PC-9 (cell line): ENCODE data around the gene CNIH2. TPM values are rescaled to one million over a fixed set of nuclear protein-coding genes. Genes with fewer than 3 reads are reported as not detected.
"Not testable (repeated sequence)": the region's sequence is repeated elsewhere in the genome, so short reads cannot be mapped to it uniquely, and the experiment has no call there.

Source experiments
- BruUV-seq: library from RNA; stranded (reverse); fragments of 400-500 nt; replicated peaks from 2 replicates; lab custom pipeline; 2021; lab: Mats Ljungman, UMichigan
- CTCF ChIA-PET: fragments of 300-600 bp; sonication (Branson Sonifier 250); formaldehyde crosslinking; loops from one replicate; lab custom pipeline; 2022; ENCODE audit warnings: antibody characterized with exemption; lab: Charles Lee
- POLR2A ChIA-PET: fragments of 300-600 bp; sonication (Branson Sonifier 250); formaldehyde crosslinking; loops from one replicate; lab custom pipeline; 2022; ENCODE audit warnings: antibody characterized with exemption; ENCODE audit not compliant: unreplicated experiment; lab: Charles Lee
- DNase-seq, 2 experiments: peaks; one replicate each; pipeline versions ENCODE4 v3.0.0 to v3.0.0-alpha.2; 2015 to 2022; ENCODE audit warnings: mixed read lengths in 1 of 2
- H2AFZ ChIP-seq: fragments of 200-600 bp; sonication (generic); 2 replicates; pipeline ENCODE4 v1.8.1; 2017; ENCODE audit warnings: antibody characterized with exemption
- H3F3A ChIP-seq: fragments of 200-600 bp; sonication (generic); 2 replicates; pipeline ENCODE4 v1.8.1; 2017; ENCODE audit warnings: antibody characterized with exemption, mild to moderate bottlenecking, low read depth; ENCODE audit not compliant: insufficient read depth
- H3K27ac ChIP-seq: fragments of 200-600 bp; sonication (generic); 2 replicates; pipeline ENCODE4 v1.6.1; 2016; ENCODE audit warnings: mixed run types
- H3K27me3 ChIP-seq: fragments of 200-600 bp; sonication (generic); 2 replicates; pipeline ENCODE4 v1.6.1; 2016; ENCODE audit warnings: low read depth, mixed run types; ENCODE audit not compliant: insufficient read depth
- H3K36me3 ChIP-seq: fragments of 200-600 bp; sonication (generic); 2 replicates; pipeline ENCODE4 v1.6.1; 2016; ENCODE audit warnings: low read depth, mixed run types
- H3K4me1 ChIP-seq: fragments of 200-600 bp; sonication (generic); replicated peaks from 2 replicates; pipeline ENCODE4 v1.6.1; 2016; ENCODE audit warnings: mixed run types; ENCODE audit not compliant: insufficient read depth
- H3K4me2 ChIP-seq: fragments of 200-600 bp; sonication (generic); 2 replicates; pipeline ENCODE4 v1.6.1; 2017; ENCODE audit warnings: mixed run types
- H3K4me3 ChIP-seq: fragments of 200-600 bp; sonication (generic); 2 replicates; pipeline ENCODE4 v1.6.1; 2016; ENCODE audit warnings: mixed run types
- H3K79me2 ChIP-seq: fragments of 200-600 bp; sonication (generic); 2 replicates; pipeline ENCODE4 v1.6.1; 2017; ENCODE audit warnings: low read depth, mixed run types
- H3K9me2 ChIP-seq: fragments of 200-600 bp; sonication (generic); 2 replicates; pipeline ENCODE4 v1.8.1; 2017; ENCODE audit warnings: mild to moderate bottlenecking; ENCODE audit not compliant: insufficient read depth
- H3K9me3 ChIP-seq: fragments of 200-600 bp; sonication (generic); 2 replicates; pipeline ENCODE4 v1.8.1; 2016; ENCODE audit warnings: low read depth; ENCODE audit not compliant: insufficient read depth
- H4K20me1 ChIP-seq: fragments of 200-600 bp; sonication (generic); 2 replicates; pipeline ENCODE4 v1.8.1; 2017; ENCODE audit not compliant: insufficient read depth
- CTCF ChIP-seq: fragments of 200-600 bp; sonication (generic); conservative IDR thresholded peaks from 2 replicates; pipeline ENCODE4 v1.6.1; 2017; ENCODE audit warnings: mixed run types, antibody characterized with exemption, mild to moderate bottlenecking, moderate library complexity
- EZH2 ChIP-seq: fragments of 200-600 bp; sonication (generic); IDR thresholded peaks from 2 replicates; pipeline ENCODE4 v1.8.0; 2017; ENCODE audit warnings: antibody characterized with exemption, low read depth
- intact Hi-C: fragments of 100-400 bp; cut with micrococcal nuclease; formaldehyde crosslinking; loops from one replicate; pipeline ENCODE4 v1.10.0; 2022; ENCODE audit not compliant: unreplicated experiment
- total RNA-seq: library from RNA; stranded (reverse); gene quantifications from 2 replicates; pipeline ENCODE4 v1.2.3, GENCODE V29; 2021

Gene CNIH2
- total RNA-seq, 1 experiment from 2014 or later, result 6.8 TPM

GRCh38 chr11:66317322-66317722 is 39.3 kb downstream of the CNIH2 start:
- ChIA-PET POLR2A (interaction anchor here (0.7 kb wide), 1 partner anchor 229 kb away, joined by 6 read pairs; no protein-coding TSS in a partner anchor), CTCF (no interaction called here)
- no peak overlapping the region for H3K4me3 ChIP-seq
- H3K27ac ChIP-seq, result no peak overlapping the region
- H3K9me2 ChIP-seq, result no peaks in the 10 kb centered on the region
- peaks cover 4% of the 10 kb centered on the region; the same call in 1 of the 2 replicates for H3F3A ChIP-seq
- peaks cover 8% of the 10 kb centered on the region; the same call in 1 of the 2 replicates for H3K27me3 ChIP-seq
- H3K79me2 ChIP-seq, result no peaks in the 10 kb centered on the region
- H3K36me3 ChIP-seq, result no peaks in the 10 kb centered on the region
- H2AFZ ChIP-seq, result no peak overlapping the region
- H3K4me2 ChIP-seq, result no peak overlapping the region
- BruUV-seq, result no TSS peak
- peaks cover 16% of the 10 kb centered on the region for H3K4me1 ChIP-seq
- H4K20me1 ChIP-seq, result no peaks in the 10 kb centered on the region
- no peak for TF ChIP-seq CTCF
- no peak for TF ChIP-seq EZH2
- DNase-seq, result no peak
- H3K9me3 ChIP-seq, result peaks cover 13% of the 10 kb centered on the region; the same call in 1 of the 2 replicates
- intact Hi-C loops, result no loop called here

- Histone ChIP-seq H2AFZ (no peak overlapping the region), H3K9me2 (no peaks in the 10 kb centered on the region), H3K79me2 (no peaks in the 10 kb centered on the region), H4K20me1 (no peaks in the 10 kb centered on the region), H3F3A (0 out of 2 replicates have a peak, but pooled peaks cover 3% of the 10 kb centered on the region), H3K4me1 (peaks cover 15% of the 10 kb centered on the region), H3K9me3 (peaks cover 13% of the 10 kb centered on the region; the same call in 1 of the 2 replicates), H3K36me3 (no peaks in the 10 kb centered on the region), H3K4me3 (no peak overlapping the region), H3K27ac (no peak overlapping the region), H3K27me3 (peaks cover 8% of the 10 kb centered on the region; the same call in 1 of the 2 replicates), H3K4me2 (no peak overlapping the region)
- no TSS peak for BruUV-seq
- no peak for TF ChIP-seq EZH2
- TF ChIP-seq CTCF, result no peak
- ChIA-PET POLR2A (interaction anchor here (0.7 kb wide), 1 partner anchor 228 kb away, joined by 6 read pairs; no protein-coding TSS in a partner anchor), CTCF (no interaction called here)
- intact Hi-C loops, result no loop called here
- no peak for DNase-seq
Measured at GRCh38 chr11:66317723-66318599, 40.0 kb downstream of the CNIH2 start.

- Histone ChIP-seq H4K20me1 (no peaks in the 10 kb centered on the region), H3F3A (0 out of 2 replicates have a peak, but pooled peaks cover 3% of the 10 kb centered on the region), H3K4me1 (0 out of 2 replicates have a peak, but pooled peaks cover 10% of the 10 kb centered on the region), H2AFZ (no peak overlapping the region), H3K9me3 (peaks cover 13% of the 10 kb centered on the region; the same call in 1 of the 2 replicates), H3K36me3 (no peaks in the 10 kb centered on the region), H3K4me2 (no peak overlapping the region), H3K79me2 (no peaks in the 10 kb centered on the region), H3K27ac (no peak overlapping the region), H3K9me2 (no peaks in the 10 kb centered on the region), H3K27me3 (peaks cover 8% of the 10 kb centered on the region; the same call in 1 of the 2 replicates), H3K4me3 (no peak overlapping the region)
- intact Hi-C loops, result no loop called here
- TF ChIP-seq EZH2, result no peak
- POLR2A ChIA-PET, result no interaction called here
- CTCF ChIA-PET, result no interaction called here
- no peak for DNase-seq
- no TSS peak for BruUV-seq
Measured at GRCh38 chr11:66318600-66318970, 40.6 kb downstream of the CNIH2 start.

DNA sequence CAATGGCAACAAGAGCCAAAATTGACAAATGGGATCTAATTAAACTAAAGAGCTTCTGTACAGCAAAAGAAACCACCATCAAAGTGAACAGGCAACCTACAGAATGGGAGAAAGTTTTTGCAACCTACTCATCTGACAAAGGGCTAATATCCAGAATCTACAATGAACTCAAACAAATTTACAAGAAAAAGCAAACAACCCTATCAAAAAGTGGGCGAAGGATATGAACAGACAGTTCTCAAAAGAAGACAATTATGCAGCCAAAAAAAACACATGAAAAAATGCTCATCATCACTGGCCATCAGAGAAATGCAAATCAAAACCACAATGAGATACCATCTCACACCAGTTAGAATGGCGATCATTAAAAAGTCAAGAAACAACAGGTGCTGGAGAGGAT is 42.3 kb downstream of the CNIH2 start:
- POLR2A ChIA-PET, H3K27me3 ChIP-seq, H3K4me2 ChIP-seq, DNase-seq, BruUV-seq, H3K4me3 ChIP-seq, H3K9me2 ChIP-seq, H4K20me1 ChIP-seq, intact Hi-C loops, H2AFZ ChIP-seq, H3K79me2 ChIP-seq, H3F3A ChIP-seq, H3K36me3 ChIP-seq, H3K27ac ChIP-seq, CTCF ChIA-PET: not testable (repeated sequence)
- H3K4me1 ChIP-seq, result peaks cover 16% of the 10 kb centered on the region; the same call in 1 of the 2 replicates
- peaks cover 13% of the 10 kb centered on the region; the same call in 1 of the 2 replicates for H3K9me3 ChIP-seq

DNA sequence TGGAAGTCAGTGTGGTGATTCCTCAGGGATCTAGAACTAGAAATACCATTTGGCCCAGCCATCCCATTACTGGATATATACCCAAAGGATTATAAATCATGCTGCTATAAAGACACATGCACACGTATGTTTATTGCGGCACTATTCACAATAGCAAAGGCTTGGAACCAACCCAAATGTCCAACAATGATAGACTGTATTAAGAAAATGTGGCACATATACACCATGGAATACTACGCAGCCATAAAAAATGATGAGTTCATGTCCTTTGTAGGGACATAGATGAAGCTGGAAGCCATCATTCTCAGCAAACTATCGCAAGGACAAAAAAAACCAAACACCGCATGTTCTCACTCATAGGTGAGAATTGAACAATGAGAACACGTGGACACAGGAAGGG is 42.8 kb downstream of the CNIH2 start:
- H3K79me2 ChIP-seq, BruUV-seq, H3K9me2 ChIP-seq, H3F3A ChIP-seq, H3K27me3 ChIP-seq, H2AFZ ChIP-seq, intact Hi-C loops, CTCF ChIA-PET, DNase-seq, H3K36me3 ChIP-seq, H3K4me2 ChIP-seq, H4K20me1 ChIP-seq, POLR2A ChIA-PET, H3K4me3 ChIP-seq, H3K27ac ChIP-seq: not testable (repeated sequence)
- Histone ChIP-seq H3K4me1 (peaks cover 16% of the 10 kb centered on the region; the same call in 1 of the 2 replicates), H3K9me3 (peaks cover 13% of the 10 kb centered on the region; the same call in 1 of the 2 replicates)
